HEK293 (cell line): ENCODE results near the gene PTPRG.

Experiments used
- CTCF ChIA-PET: fragments of 350-600 bp; formaldehyde crosslinking; extraction: SDS; loops from one replicate; lab custom pipeline; 2021; ENCODE audit warnings: antibody characterized with exemption; lab: Yijun Ruan, JAX
- POLR2A ChIA-PET: fragments of 300-600 bp; formaldehyde crosslinking; extraction: SDS; loops from one replicate; lab custom pipeline; 2020; ENCODE audit warnings: antibody characterized with exemption, inconsistent platforms; lab: Yijun Ruan, JAX
- H3K27ac ChIP-seq: fragments of 200-500 bp; sonication (Bioruptor generic); 2 replicates; pipeline ENCODE4 v1.5.1; 2014; ENCODE audit warnings: low read depth, low read length, control low read depth, inconsistent platforms; ENCODE audit errors: extremely low read depth
- H3K36me3 ChIP-seq, 2 experiments: fragments of 200-500 bp in 1 of 2; sonication (Bioruptor generic) in 1 of 2; 1 replicate in 1 of 2; 2 replicates in 1 of 2; pipeline ENCODE4 v1.5.1; 2014 to 2017; ENCODE audit warnings: inconsistent platforms in 2 of 2, low read length in 2 of 2; ENCODE audit not compliant: control insufficient read depth in 2 of 2, insufficient read depth in 1 of 2
- H3K4me1 ChIP-seq: fragments of 200-500 bp; sonication (Bioruptor generic); 2 replicates; pipeline ENCODE4 v1.5.1; 2014; ENCODE audit warnings: mild to moderate bottlenecking, low read length, inconsistent platforms; ENCODE audit not compliant: control insufficient read depth, insufficient read depth
- H3K4me3 ChIP-seq: 2 replicates; pipeline ENCODE4 v1.5.1; 2011; ENCODE audit warnings: low read depth, mild to moderate bottlenecking, control low read depth, low read length, moderate library complexity
- H3K9me3 ChIP-seq: fragments of 200-500 bp; sonication (Bioruptor generic); 2 replicates; pipeline ENCODE4 v1.5.1; 2014; ENCODE audit warnings: low read depth, low read length, inconsistent platforms; ENCODE audit not compliant: control insufficient read depth, insufficient read depth
- SETDB1 ChIP-seq: IDR thresholded peaks from one replicate; pipeline ENCODE4 v1.6.1; 2017; ENCODE audit warnings: mild to moderate bottlenecking, low read length, moderate library complexity, mixed read lengths; ENCODE audit not compliant: insufficient read length
- ZBTB20 ChIP-seq: fragments of 450-650 bp; formaldehyde crosslinking; IDR thresholded peaks from 2 replicates; pipeline ENCODE4 v1.5.1; 2016; ENCODE audit warnings: missing biosample characterization, missing genetic modification characterization
- ZNF132 ChIP-seq: fragments of 450-650 bp; formaldehyde crosslinking; IDR thresholded peaks from 2 replicates; pipeline ENCODE4 v1.5.1; 2017; ENCODE audit warnings: missing biosample characterization, missing genetic modification characterization, borderline replicate concordance
- ZNF335 ChIP-seq: fragments of 450-650 bp; formaldehyde crosslinking; conservative IDR thresholded peaks from 2 replicates; pipeline ENCODE4 v1.5.1; 2016; ENCODE audit warnings: missing biosample characterization, missing genetic modification characterization
- ZNF366 ChIP-seq: fragments of 450-650 bp; formaldehyde crosslinking; conservative IDR thresholded peaks from 2 replicates; pipeline ENCODE4 v1.5.1; 2016; ENCODE audit warnings: missing biosample characterization, missing genetic modification characterization
- ZNF426 ChIP-seq: fragments of 450-650 bp; formaldehyde crosslinking; IDR thresholded peaks from 2 replicates; pipeline ENCODE4 v1.5.1; 2017; ENCODE audit warnings: missing biosample characterization, missing genetic modification characterization, mild to moderate bottlenecking, inconsistent platforms, moderate library complexity
- ZNF843 ChIP-seq: fragments of 450-650 bp; formaldehyde crosslinking; IDR thresholded peaks from 2 replicates; pipeline ENCODE4 v1.5.1; 2016; ENCODE audit warnings: missing biosample characterization, missing genetic modification characterization
- TF ChIP-seq, protein P1 (sequence below): fragments of 450-650 bp; formaldehyde crosslinking; IDR thresholded peaks from 2 replicates; pipeline ENCODE4 v1.5.1; 2016; ENCODE audit warnings: missing biosample characterization, missing genetic modification characterization, low read depth
- TF ChIP-seq, protein P2 (sequence below): fragments of 450-650 bp; formaldehyde crosslinking; IDR thresholded peaks from 2 replicates; pipeline ENCODE4 v1.5.1; 2017; ENCODE audit warnings: missing biosample characterization, missing genetic modification characterization
- TF ChIP-seq, protein P3 (sequence below): fragments of 450-650 bp; formaldehyde crosslinking; IDR thresholded peaks from 2 replicates; pipeline ENCODE4 v1.5.1; 2016; ENCODE audit warnings: missing biosample characterization, missing genetic modification characterization, borderline replicate concordance
- TF ChIP-seq, protein P4 (sequence below): fragments of 450-650 bp; formaldehyde crosslinking; conservative IDR thresholded peaks from 2 replicates; pipeline ENCODE4 v1.5.1; 2016; ENCODE audit warnings: low read depth, missing biosample characterization, missing genetic modification characterization
- TF ChIP-seq, protein P5 (sequence below): fragments of 450-650 bp; formaldehyde crosslinking; IDR thresholded peaks from 2 replicates; pipeline ENCODE4 v1.5.1; 2016; ENCODE audit warnings: missing biosample characterization, missing genetic modification characterization, borderline replicate concordance
- TF ChIP-seq, protein P6 (sequence below): fragments of 450-650 bp; formaldehyde crosslinking; IDR thresholded peaks from 2 replicates; pipeline ENCODE4 v1.5.1; 2016; ENCODE audit warnings: missing biosample characterization, missing genetic modification characterization

Gene PTPRG

DNA sequence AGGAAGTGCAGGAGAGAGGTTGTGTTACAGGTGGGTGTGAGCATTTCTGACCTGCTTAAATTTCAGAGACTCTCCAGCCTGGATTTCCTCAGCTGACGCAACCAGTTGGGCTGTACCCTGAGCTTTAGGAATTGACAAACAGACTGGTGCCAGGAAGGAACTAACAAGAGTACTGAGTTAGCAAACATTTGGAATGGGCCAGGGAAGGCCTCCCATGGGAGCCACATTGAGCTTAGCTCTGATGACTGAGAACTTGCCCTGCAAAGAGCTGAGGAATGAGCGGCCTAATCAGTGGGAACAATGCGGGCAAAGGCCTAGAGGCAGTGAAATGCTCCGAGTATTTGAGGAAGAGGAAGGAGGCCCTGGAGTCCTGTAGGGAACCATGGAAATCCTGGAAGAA lies 557.8 kb downstream of the PTPRG start (continued):
- TF ChIP-seq ZNF366 = no peak
- TF ChIP-seq, protein P1, sequence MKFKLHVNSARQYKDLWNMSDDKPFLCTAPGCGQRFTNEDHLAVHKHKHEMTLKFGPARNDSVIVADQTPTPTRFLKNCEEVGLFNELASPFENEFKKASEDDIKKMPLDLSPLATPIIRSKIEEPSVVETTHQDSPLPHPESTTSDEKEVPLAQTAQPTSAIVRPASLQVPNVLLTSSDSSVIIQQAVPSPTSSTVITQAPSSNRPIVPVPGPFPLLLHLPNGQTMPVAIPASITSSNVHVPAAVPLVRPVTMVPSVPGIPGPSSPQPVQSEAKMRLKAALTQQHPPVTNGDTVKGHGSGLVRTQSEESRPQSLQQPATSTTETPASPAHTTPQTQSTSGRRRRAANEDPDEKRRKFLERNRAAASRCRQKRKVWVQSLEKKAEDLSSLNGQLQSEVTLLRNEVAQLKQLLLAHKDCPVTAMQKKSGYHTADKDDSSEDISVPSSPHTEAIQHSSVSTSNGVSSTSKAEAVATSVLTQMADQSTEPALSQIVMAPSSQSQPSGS = no peak
- TF ChIP-seq, protein P2, sequence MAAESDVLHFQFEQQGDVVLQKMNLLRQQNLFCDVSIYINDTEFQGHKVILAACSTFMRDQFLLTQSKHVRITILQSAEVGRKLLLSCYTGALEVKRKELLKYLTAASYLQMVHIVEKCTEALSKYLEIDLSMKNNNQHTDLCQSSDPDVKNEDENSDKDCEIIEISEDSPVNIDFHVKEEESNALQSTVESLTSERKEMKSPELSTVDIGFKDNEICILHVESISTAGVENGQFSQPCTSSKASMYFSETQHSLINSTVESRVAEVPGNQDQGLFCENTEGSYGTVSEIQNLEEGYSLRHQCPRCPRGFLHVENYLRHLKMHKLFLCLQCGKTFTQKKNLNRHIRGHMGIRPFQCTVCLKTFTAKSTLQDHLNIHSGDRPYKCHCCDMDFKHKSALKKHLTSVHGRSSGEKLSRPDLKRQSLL (tag by site-specific recombination) = no peak
- no peak for TF ChIP-seq ZBTB20
- TF ChIP-seq, all 188 proteins: peak for 0

DNA sequence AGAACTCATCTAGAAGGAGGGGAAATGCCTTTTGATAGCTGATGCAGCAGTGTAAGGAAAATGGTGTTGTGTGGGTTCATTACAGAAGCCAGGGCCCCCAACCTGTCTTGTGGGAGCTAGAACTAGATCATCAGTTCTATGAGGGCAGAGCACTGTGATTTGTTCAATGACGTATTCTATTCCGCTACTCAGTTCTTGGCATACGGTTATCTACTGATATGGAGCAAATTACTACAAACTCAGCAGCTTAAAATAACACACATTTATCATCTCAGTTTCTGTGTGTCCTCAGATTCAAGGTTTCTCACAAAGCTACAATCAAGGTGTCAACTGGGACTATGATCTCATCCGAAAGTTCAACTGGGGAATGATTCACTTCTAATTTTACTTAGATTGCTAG lies 561.4 kb downstream of the PTPRG start:
- Histone ChIP-seq H3K4me1 (no peaks in the 10 kb centered on the region), H3K9me3 (no peaks in the 10 kb centered on the region), H3K4me3 (no peak overlapping the region), H3K27ac (no peak overlapping the region), H3K36me3 (no peaks in the 10 kb centered on the region)
- TF ChIP-seq SETDB1 = peak; percentile 26
- TF ChIP-seq, protein P3, sequence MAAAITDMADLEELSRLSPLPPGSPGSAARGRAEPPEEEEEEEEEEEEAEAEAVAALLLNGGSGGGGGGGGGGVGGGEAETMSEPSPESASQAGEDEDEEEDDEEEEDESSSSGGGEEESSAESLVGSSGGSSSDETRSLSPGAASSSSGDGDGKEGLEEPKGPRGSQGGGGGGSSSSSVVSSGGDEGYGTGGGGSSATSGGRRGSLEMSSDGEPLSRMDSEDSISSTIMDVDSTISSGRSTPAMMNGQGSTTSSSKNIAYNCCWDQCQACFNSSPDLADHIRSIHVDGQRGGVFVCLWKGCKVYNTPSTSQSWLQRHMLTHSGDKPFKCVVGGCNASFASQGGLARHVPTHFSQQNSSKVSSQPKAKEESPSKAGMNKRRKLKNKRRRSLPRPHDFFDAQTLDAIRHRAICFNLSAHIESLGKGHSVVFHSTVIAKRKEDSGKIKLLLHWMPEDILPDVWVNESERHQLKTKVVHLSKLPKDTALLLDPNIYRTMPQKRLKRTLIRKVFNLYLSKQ (tag by site-specific recombination) = no peak
- ChIA-PET POLR2A (no interaction called here), CTCF (no interaction called here)

DNA sequence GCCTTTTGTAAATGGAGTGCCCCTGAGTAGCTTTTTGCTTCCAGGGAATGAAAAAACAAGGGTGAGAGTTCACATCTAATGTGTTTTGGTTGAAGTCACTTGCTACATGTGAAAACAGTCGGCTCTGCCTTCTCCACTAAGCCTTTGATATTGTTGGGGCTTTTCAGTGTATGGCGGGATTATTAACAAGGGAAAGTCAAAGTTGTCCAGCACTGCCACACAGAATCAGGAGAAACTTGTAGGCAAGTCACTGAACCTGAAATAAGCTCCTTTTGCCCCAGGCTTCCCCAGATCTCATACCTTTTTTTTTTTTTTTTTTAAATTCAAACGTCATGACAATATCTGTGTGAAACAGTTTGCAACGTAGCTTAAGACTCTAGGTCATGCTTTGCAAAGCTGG lies 564.0 kb downstream of the PTPRG start:
- H3K27ac ChIP-seq = no peak overlapping the region
- no peaks in the 10 kb centered on the region for H3K36me3 ChIP-seq
- ChIA-PET CTCF (no interaction called here), POLR2A (no interaction called here)
- H3K4me1 ChIP-seq = no peaks in the 10 kb centered on the region
- H3K9me3 ChIP-seq = no peaks in the 10 kb centered on the region
- H3K4me3 ChIP-seq = no peak overlapping the region
- no peak for TF ChIP-seq ZNF426 (tag by site-specific recombination)
- TF ChIP-seq, protein P4, sequence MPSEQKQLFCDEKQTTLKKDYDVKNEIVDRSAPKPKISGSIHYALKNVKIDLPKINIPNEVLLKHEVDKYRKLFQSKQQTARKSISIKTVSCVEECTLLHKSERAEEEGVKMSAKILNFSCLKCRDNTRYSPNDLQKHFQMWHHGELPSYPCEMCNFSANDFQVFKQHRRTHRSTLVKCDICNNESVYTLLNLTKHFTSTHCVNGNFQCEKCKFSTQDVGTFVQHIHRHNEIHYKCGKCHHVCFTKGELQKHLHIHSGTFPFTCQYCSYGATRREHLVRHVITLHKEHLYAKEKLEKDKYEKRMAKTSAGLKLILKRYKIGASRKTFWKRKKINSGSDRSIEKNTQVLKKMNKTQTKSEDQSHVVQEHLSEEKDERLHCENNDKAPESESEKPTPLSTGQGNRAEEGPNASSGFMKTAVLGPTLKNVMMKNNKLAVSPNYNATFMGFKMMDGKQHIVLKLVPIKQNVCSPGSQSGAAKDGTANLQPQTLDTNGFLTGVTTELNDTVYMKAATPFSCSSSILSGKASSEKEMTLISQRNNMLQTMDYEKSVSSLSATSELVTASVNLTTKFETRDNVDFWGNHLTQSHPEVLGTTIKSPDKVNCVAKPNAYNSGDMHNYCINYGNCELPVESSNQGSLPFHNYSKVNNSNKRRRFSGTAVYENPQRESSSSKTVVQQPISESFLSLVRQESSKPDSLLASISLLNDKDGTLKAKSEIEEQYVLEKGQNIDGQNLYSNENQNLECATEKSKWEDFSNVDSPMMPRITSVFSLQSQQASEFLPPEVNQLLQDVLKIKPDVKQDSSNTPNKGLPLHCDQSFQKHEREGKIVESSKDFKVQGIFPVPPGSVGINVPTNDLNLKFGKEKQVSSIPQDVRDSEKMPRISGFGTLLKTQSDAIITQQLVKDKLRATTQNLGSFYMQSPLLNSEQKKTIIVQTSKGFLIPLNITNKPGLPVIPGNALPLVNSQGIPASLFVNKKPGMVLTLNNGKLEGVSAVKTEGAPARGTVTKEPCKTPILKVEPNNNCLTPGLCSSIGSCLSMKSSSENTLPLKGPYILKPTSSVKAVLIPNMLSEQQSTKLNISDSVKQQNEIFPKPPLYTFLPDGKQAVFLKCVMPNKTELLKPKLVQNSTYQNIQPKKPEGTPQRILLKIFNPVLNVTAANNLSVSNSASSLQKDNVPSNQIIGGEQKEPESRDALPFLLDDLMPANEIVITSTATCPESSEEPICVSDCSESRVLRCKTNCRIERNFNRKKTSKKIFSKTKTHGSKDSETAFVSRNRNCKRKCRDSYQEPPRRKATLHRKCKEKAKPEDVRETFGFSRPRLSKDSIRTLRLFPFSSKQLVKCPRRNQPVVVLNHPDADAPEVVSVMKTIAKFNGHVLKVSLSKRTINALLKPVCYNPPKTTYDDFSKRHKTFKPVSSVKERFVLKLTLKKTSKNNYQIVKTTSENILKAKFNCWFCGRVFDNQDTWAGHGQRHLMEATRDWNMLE = no peak
- TF ChIP-seq, protein P5, sequence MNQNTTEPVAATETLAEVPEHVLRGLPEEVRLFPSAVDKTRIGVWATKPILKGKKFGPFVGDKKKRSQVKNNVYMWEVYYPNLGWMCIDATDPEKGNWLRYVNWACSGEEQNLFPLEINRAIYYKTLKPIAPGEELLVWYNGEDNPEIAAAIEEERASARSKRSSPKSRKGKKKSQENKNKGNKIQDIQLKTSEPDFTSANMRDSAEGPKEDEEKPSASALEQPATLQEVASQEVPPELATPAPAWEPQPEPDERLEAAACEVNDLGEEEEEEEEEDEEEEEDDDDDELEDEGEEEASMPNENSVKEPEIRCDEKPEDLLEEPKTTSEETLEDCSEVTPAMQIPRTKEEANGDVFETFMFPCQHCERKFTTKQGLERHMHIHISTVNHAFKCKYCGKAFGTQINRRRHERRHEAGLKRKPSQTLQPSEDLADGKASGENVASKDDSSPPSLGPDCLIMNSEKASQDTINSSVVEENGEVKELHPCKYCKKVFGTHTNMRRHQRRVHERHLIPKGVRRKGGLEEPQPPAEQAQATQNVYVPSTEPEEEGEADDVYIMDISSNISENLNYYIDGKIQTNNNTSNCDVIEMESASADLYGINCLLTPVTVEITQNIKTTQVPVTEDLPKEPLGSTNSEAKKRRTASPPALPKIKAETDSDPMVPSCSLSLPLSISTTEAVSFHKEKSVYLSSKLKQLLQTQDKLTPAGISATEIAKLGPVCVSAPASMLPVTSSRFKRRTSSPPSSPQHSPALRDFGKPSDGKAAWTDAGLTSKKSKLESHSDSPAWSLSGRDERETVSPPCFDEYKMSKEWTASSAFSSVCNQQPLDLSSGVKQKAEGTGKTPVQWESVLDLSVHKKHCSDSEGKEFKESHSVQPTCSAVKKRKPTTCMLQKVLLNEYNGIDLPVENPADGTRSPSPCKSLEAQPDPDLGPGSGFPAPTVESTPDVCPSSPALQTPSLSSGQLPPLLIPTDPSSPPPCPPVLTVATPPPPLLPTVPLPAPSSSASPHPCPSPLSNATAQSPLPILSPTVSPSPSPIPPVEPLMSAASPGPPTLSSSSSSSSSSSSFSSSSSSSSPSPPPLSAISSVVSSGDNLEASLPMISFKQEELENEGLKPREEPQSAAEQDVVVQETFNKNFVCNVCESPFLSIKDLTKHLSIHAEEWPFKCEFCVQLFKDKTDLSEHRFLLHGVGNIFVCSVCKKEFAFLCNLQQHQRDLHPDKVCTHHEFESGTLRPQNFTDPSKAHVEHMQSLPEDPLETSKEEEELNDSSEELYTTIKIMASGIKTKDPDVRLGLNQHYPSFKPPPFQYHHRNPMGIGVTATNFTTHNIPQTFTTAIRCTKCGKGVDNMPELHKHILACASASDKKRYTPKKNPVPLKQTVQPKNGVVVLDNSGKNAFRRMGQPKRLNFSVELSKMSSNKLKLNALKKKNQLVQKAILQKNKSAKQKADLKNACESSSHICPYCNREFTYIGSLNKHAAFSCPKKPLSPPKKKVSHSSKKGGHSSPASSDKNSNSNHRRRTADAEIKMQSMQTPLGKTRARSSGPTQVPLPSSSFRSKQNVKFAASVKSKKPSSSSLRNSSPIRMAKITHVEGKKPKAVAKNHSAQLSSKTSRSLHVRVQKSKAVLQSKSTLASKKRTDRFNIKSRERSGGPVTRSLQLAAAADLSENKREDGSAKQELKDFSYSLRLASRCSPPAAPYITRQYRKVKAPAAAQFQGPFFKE (tag by site-specific recombination) = no peak
- TF ChIP-seq ZNF132 (tag by site-specific recombination) = no peak
- TF ChIP-seq, protein P6, sequence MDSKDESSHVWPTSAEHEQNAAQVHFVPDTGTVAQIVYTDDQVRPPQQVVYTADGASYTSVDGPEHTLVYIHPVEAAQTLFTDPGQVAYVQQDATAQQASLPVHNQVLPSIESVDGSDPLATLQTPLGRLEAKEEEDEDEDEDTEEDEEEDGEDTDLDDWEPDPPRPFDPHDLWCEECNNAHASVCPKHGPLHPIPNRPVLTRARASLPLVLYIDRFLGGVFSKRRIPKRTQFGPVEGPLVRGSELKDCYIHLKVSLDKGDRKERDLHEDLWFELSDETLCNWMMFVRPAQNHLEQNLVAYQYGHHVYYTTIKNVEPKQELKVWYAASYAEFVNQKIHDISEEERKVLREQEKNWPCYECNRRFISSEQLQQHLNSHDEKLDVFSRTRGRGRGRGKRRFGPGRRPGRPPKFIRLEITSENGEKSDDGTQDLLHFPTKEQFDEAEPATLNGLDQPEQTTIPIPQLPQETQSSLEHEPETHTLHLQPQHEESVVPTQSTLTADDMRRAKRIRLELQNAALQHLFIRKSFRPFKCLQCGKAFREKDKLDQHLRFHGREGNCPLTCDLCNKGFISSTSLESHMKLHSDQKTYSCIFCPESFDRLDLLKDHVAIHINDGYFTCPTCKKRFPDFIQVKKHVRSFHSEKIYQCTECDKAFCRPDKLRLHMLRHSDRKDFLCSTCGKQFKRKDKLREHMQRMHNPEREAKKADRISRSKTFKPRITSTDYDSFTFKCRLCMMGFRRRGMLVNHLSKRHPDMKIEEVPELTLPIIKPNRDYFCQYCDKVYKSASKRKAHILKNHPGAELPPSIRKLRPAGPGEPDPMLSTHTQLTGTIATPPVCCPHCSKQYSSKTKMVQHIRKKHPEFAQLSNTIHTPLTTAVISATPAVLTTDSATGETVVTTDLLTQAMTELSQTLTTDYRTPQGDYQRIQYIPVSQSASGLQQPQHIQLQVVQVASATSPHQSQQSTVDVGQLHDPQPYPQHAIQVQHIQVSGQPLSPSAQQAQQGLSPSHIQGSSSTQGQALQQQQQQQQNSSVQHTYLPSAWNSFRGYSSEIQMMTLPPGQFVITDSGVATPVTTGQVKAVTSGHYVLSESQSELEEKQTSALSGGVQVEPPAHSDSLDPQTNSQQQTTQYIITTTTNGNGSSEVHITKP (tag by site-specific recombination) = no peak
- no peak for TF ChIP-seq ZNF843
- no peak for TF ChIP-seq ZNF335 (tag by site-specific recombination)
